Measurements from ENCODE around the gene KLHDC9.

- TF ChIP-seq, protein P1, sequence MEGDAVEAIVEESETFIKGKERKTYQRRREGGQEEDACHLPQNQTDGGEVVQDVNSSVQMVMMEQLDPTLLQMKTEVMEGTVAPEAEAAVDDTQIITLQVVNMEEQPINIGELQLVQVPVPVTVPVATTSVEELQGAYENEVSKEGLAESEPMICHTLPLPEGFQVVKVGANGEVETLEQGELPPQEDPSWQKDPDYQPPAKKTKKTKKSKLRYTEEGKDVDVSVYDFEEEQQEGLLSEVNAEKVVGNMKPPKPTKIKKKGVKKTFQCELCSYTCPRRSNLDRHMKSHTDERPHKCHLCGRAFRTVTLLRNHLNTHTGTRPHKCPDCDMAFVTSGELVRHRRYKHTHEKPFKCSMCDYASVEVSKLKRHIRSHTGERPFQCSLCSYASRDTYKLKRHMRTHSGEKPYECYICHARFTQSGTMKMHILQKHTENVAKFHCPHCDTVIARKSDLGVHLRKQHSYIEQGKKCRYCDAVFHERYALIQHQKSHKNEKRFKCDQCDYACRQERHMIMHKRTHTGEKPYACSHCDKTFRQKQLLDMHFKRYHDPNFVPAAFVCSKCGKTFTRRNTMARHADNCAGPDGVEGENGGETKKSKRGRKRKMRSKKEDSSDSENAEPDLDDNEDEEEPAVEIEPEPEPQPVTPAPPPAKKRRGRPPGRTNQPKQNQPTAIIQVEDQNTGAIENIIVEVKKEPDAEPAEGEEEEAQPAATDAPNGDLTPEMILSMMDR (IDR thresholded peaks at IDR 0.05) = no peak
- TF ChIP-seq POLR2A (IDR thresholded peaks at IDR 0.05) = no peak
- TF ChIP-seq POLR2AphosphoS5 (IDR thresholded peaks at IDR 0.05) = no peak
Measured at GRCh38 chr1:161076410-161076809, 21.8 kb upstream of the KLHDC9 start.
